ENCODE measurements around the gene SLIT1.

GRCh38 chr10:97003804-97004201 lies 182.0 kb downstream of the SLIT1 start:
- TF ChIP-seq CTCF (IDR thresholded peaks at IDR 0.05), result no peak
- no peak for TF ChIP-seq POLR2A (IDR thresholded peaks at IDR 0.05)

All from lower leg skin (tissue), 3 donors.